HL-60 (cell line): ENCODE results near the gene AQP3.

Experiments used
- DNase-seq, 2 experiments: peaks; one replicate each; pipeline ENCODE4 v3.0.0-alpha.2; 2010 to 2020; ENCODE audit warnings: low read depth in 1 of 2, low spot score in 1 of 2
- H3K27ac ChIP-seq: fragments of 250-450 bp; sonication (Bioruptor Pico); replicated peaks from 2 replicates; pipeline ENCODE4 v1.5.1; 2020; ENCODE audit warnings: mild to moderate bottlenecking, moderate library complexity
- H3K27me3 ChIP-seq: fragments of 250-450 bp; sonication (Bioruptor Pico); 2 replicates; pipeline ENCODE4 v1.5.1; 2021; ENCODE audit warnings: mild to moderate bottlenecking, moderate library complexity; ENCODE audit not compliant: insufficient read depth, poor library complexity, severe bottlenecking
- H3K4me3 ChIP-seq: replicated peaks from 2 replicates; pipeline ENCODE4 v1.5.1; 2011; ENCODE audit warnings: mild to moderate bottlenecking, control low read depth, low read length; ENCODE audit not compliant: insufficient read depth
- CTCF ChIP-seq: IDR thresholded peaks from one replicate; pipeline ENCODE4 v1.5.1; 2011; ENCODE audit warnings: low read length, control low read depth, inconsistent platforms; ENCODE audit not compliant: insufficient read depth
- GABPA ChIP-seq: IDR thresholded peaks from 2 replicates; pipeline ENCODE4 v1.6.1; 2012; ENCODE audit warnings: low read depth
- POLR2AphosphoS5 ChIP-seq: IDR thresholded peaks from 2 replicates; pipeline ENCODE4 v1.6.1; 2012; ENCODE audit warnings: low read depth
- REST ChIP-seq: IDR thresholded peaks from 2 replicates; pipeline ENCODE4 v1.6.1; 2012; ENCODE audit warnings: low read depth; ENCODE audit not compliant: insufficient replicate concordance
- SPI1 ChIP-seq: IDR thresholded peaks from 2 replicates; pipeline ENCODE4 v1.6.1; 2012; ENCODE audit warnings: low read depth, mild to moderate bottlenecking, borderline replicate concordance

Gene AQP3

GRCh38 chr9:33464045-33464636, 16.7 kb upstream of the AQP3 start:
- TF ChIP-seq GABPA (no peak), CTCF (no peak), SPI1 (no peak), REST (no peak), POLR2AphosphoS5 (no peak)
- Histone ChIP-seq H3K27ac (no peak overlapping the region), H3K27me3 (no peaks in the 10 kb centered on the region), H3K4me3 (no peak overlapping the region)
- no peak for DNase-seq

GRCh38 chr9:33463151-33463550, 15.8 kb upstream of the AQP3 start:
- no peak for TF ChIP-seq REST
- no peak for TF ChIP-seq CTCF
- no peak for TF ChIP-seq POLR2AphosphoS5
- TF ChIP-seq SPI1, result no peak
- TF ChIP-seq GABPA, result no peak
- H3K4me3 ChIP-seq, result no peak overlapping the region
- no peak overlapping the region for H3K27ac ChIP-seq
- no peaks in the 10 kb centered on the region for H3K27me3 ChIP-seq
- no peak for DNase-seq

GRCh38 chr9:33461492-33461891, 14.1 kb upstream of the AQP3 start:
- Histone ChIP-seq H3K27ac (no peak overlapping the region), H3K27me3 (no peaks in the 10 kb centered on the region), H3K4me3 (no peak overlapping the region)
- no peak for TF ChIP-seq SPI1
- TF ChIP-seq REST, result no peak
- no peak for TF ChIP-seq GABPA
- no peak for TF ChIP-seq POLR2AphosphoS5
- TF ChIP-seq CTCF, result no peak
- DNase-seq, result no peak
